Mucosa of rectum (tissue), 2 donors: ENCODE data around the gene NSG2.

ENCODE experiments used
- H3K27ac ChIP-seq, 2 donors: one replicate each; pipeline ENCODE4 v1.7.0; 2013; ENCODE audit warnings: inconsistent platforms in 2 of 2, low read depth in 2 of 2, low read length in 2 of 2
- H3K27me3 ChIP-seq, 2 donors: one replicate each; pipeline ENCODE4 v1.7.0; 2013; ENCODE audit warnings: low read length in 2 of 2; ENCODE audit not compliant: control insufficient read depth in 2 of 2, insufficient read depth in 2 of 2
- H3K36me3 ChIP-seq, 2 donors: one replicate each; pipeline ENCODE4 v1.7.0; 2013; ENCODE audit warnings: low read length in 2 of 2; ENCODE audit not compliant: control insufficient read depth in 2 of 2, insufficient read depth in 2 of 2
- H3K4me1 ChIP-seq, 2 donors: one replicate each; pipeline ENCODE4 v1.7.0; 2013; ENCODE audit warnings: low read length in 2 of 2, mild to moderate bottlenecking in 1 of 2; ENCODE audit not compliant: control insufficient read depth in 2 of 2, insufficient read depth in 2 of 2
- H3K4me3 ChIP-seq, 2 donors: one replicate each; pipeline ENCODE4 v1.7.0; 2013; ENCODE audit warnings: low read length in 2 of 2
- H3K9ac ChIP-seq, 2 donors: one replicate each; pipeline ENCODE4 v1.7.0; 2013; ENCODE audit warnings: low read length in 2 of 2, low read depth in 1 of 2, mild to moderate bottlenecking in 1 of 2
- H3K9me3 ChIP-seq, 2 donors: one replicate each; pipeline ENCODE4 v1.7.0; 2013; ENCODE audit warnings: low read length in 2 of 2; ENCODE audit not compliant: control insufficient read depth in 2 of 2
- donor health status: healthy.
- donor health status: Normal muscosa, but diverticular disease.

The NSG2 gene

DNA sequence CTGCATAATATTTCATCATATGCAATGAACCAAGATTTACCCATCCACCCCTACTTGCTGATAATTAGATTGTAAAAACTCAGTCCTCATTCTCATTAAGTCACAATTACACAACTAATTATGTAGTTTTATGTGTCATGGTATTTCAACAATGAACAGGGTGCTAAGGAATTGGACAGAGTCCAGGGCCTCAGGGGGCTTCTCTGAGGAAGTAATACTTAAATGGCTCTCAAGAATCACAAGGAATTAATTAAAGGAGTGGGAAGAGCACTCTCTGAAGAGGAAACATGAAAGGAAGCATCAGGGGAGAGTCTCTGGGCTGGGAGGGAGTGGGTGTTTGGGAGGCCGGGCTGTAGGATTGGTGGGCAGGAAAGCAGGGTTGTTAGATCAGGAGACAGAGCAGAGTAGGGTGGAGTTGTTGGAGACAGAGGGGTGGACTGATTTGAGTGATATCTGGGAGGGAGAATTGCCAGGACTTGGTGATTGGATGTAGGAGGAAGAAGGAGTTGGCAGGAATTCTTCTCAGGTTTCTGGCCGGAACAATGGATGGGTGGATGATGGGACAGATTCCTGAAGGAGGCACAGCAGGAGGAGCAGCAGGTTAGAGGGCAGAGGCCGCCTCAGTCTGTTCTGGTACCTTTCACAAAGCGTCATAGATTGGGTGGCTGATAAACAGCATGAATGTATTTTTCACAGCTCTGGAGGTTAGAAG is 23.0 kb upstream of the NSG2 start:
- Histone ChIP-seq H3K4me3 (no peak overlapping the region), H3K27me3 (peaks cover 0 to 3% of the 10 kb centered on the region in 2 donors), H3K27ac (no peak overlapping the region), H3K36me3 (no peaks in the 10 kb centered on the region), H3K9me3 (no peaks in the 10 kb centered on the region), H3K9ac (no peak overlapping the region), H3K4me1 (no peaks in the 10 kb centered on the region)

DNA sequence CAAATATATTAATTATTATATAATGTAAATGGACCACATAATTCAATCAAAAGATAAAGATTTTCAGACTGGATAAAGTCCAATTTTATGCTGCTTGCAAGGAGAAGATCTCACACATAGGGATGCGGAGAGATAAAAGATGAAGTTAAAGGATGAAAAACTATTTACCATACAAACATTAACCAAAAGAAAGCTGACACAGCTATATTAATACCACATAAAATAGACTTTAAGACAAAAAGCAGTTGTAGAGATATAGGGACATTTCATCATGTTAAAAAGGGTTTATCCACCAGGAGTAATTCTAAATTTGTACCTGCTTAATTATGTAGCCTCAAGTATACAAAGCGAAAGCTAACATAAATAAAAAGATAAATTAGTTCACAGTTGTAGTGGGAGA is 15.2 kb upstream of the NSG2 start:
- Histone ChIP-seq H3K27me3 (no peaks in the 10 kb centered on the region), H3K4me3 (no peak overlapping the region), H3K27ac (no peak overlapping the region), H3K9me3 (peaks cover 0 to 2% of the 10 kb centered on the region in 2 donors), H3K9ac (no peak overlapping the region), H3K36me3 (no peaks in the 10 kb centered on the region), H3K4me1 (no peaks in the 10 kb centered on the region)

GRCh38 chr5:174044466-174045254 is 846 bp upstream of the NSG2 start:
- H3K27ac ChIP-seq, result no peak overlapping the region
- H3K27me3 ChIP-seq, result peaks cover 0 to 2% of the 10 kb centered on the region in 2 donors
- no peak overlapping the region for H3K9ac ChIP-seq
- no peaks in the 10 kb centered on the region for H3K9me3 ChIP-seq
- no peaks in the 10 kb centered on the region for H3K36me3 ChIP-seq
- no peaks in the 10 kb centered on the region for H3K4me1 ChIP-seq
- no peak overlapping the region for H3K4me3 ChIP-seq

DNA sequence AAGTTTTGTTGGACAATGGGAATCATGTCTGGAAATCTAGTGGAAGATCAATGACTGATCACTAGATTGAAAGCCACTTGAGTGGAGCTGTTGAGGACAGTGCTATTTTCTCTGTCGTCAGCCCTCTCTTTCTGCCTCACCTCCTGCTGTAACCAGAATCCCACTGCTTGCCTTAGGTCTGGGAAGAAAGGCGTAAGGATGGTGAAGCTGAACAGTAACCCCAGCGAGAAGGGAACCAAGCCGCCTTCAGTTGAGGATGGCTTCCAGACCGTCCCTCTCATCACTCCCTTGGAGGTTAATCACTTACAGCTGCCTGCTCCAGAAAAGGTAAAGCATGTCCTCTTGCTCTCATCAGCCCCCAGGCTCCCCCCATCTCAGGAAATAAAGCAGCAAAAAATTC is 1.1 kb downstream of the NSG2 start:
- no peaks in the 10 kb centered on the region for H3K9me3 ChIP-seq
- H3K27me3 ChIP-seq, result no peaks in the 10 kb centered on the region
- no peak overlapping the region for H3K27ac ChIP-seq
- no peaks in the 10 kb centered on the region for H3K4me1 ChIP-seq
- no peak overlapping the region for H3K9ac ChIP-seq
- no peaks in the 10 kb centered on the region for H3K36me3 ChIP-seq
- H3K4me3 ChIP-seq, result no peak overlapping the region

DNA sequence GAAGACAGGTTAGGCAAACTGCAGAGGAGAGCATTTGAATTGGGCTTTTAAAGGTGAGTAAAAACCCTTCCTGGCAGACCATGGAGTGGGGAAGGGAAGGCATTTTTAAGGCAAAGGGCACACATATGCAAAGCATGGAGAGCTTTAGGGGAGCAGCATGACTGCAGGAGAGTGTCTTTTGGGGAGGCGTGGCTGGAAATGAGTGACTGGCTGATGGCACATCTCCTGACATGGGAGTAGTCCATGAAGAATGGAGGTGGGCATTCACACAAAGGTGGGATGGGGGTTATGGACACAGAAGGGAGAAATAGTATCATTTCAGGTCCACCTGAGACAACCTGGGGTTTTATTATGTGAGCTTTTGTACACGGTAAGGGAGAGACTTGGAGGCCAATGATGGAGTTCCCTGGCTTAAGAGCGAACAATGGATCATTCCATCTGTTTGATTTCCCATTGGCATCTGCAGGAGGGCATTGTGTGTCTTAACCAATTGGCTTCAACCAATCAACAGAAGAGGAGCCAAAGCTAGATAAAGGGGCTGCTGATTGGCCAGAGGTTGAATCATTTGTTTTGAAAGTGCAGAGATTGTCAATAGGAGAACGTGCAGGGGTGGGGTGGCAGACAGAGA is 2.1 kb downstream of the NSG2 start:
- Histone ChIP-seq H3K27me3 (no peaks in the 10 kb centered on the region), H3K9ac (no peak overlapping the region), H3K4me1 (no peaks in the 10 kb centered on the region), H3K4me3 (no peak overlapping the region), H3K27ac (no peak overlapping the region), H3K9me3 (no peaks in the 10 kb centered on the region), H3K36me3 (no peaks in the 10 kb centered on the region)

GRCh38 chr5:174052636-174053035 is 7.1 kb downstream of the NSG2 start:
- H3K9ac ChIP-seq, result no peak overlapping the region
- H3K9me3 ChIP-seq, result no peaks in the 10 kb centered on the region
- H3K4me1 ChIP-seq, result no peaks in the 10 kb centered on the region
- no peak overlapping the region for H3K27ac ChIP-seq
- no peaks in the 10 kb centered on the region for H3K36me3 ChIP-seq
- no peak overlapping the region for H3K4me3 ChIP-seq
- H3K27me3 ChIP-seq, result no peaks in the 10 kb centered on the region

- Histone ChIP-seq H3K36me3 (no peaks in the 10 kb centered on the region), H3K27ac (no peak overlapping the region), H3K4me1 (no peaks in the 10 kb centered on the region), H3K9ac (no peak overlapping the region), H3K27me3 (no peaks in the 10 kb centered on the region), H3K4me3 (no peak overlapping the region), H3K9me3 (no peaks in the 10 kb centered on the region)
Measured at GRCh38 chr5:174053905-174054304, 8.4 kb downstream of the NSG2 start.

DNA sequence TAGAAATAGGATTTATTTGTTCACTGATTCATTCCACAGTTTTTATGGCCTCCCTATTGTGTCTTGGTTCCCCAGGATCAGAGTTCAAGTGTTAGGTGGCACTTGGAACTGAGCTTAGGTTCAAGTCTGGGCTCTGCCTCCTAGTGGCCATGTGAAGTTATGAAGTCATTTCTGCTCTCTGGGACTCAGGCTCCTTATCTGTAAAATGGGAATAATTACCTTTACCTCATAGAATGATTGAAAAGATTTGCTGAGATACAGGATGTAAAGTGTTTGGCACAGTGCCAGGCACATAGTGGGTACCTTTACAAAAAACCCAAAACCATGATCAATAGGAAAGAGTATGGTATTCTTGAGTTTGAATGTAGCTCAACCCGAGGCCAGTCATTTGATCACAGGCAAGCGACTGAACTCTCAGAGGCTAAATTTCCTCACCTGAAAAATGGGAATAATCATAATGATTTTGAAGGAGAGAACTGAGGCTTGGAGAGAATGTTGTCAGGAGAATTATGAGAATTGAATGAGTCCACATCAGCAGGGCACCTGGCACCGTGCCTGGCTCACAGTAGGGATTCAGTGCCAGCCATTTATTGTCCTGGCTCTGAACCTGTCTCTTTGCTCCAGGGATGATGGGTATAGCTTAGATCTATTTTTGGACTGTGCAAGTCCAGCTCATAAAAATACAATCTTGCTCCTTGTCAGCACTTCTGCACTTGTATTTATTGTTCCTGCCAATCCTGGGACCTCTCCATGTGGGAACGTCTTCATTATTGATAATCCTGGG is 10.8 kb downstream of the NSG2 start:
- H3K4me3 ChIP-seq, result no peak overlapping the region
- no peaks in the 10 kb centered on the region for H3K27me3 ChIP-seq
- no peaks in the 10 kb centered on the region for H3K4me1 ChIP-seq
- no peak overlapping the region for H3K27ac ChIP-seq
- H3K9me3 ChIP-seq, result no peaks in the 10 kb centered on the region
- no peaks in the 10 kb centered on the region for H3K36me3 ChIP-seq
- H3K9ac ChIP-seq, result no peak overlapping the region

- H3K27ac ChIP-seq, result no peak overlapping the region
- no peak overlapping the region for H3K9ac ChIP-seq
- H3K9me3 ChIP-seq, result no peaks in the 10 kb centered on the region
- no peaks in the 10 kb centered on the region for H3K4me1 ChIP-seq
- no peak overlapping the region for H3K4me3 ChIP-seq
- no peaks in the 10 kb centered on the region for H3K36me3 ChIP-seq
- no peaks in the 10 kb centered on the region for H3K27me3 ChIP-seq
Measured at GRCh38 chr5:174057206-174057605, 11.7 kb downstream of the NSG2 start.
